Measurements from ENCODE around the gene ACP7.

DNA sequence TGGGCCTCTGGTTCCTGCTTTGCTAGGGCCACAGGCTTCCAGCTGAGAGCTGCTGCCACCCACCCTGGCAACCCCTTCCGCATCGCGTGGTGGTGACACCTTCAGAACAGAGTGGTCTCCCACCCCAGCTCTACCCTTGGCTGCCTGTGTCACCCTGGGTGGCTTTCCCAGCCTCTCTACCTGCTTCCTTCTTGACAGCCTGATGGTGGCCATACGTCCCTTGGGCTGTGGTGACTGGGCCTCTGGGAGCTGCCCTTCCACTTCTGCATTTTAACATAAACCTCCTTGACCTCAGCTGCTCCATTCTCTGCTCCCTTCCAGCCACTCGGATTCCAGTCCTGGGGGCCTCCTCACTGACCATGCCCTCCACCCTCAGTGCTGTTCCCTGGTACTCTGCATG lies 58.5 kb downstream of the ACP7 start:
- TF ChIP-seq POLR2A (IDR thresholded peaks at IDR 0.05; ENCODE audit: control extremely low read depth in 1 of 2, low read depth in 2 of 2, low read length in 2 of 2) (no peak), POLR2AphosphoS5 (IDR thresholded peaks at IDR 0.05; ENCODE audit: low read depth, low read length) (no peak), GABPA (IDR thresholded peaks at IDR 0.05; ENCODE audit: borderline replicate concordance, insufficient read depth, low read length) (no peak), CHD2 (IDR thresholded peaks at IDR 0.05; ENCODE audit: low read length) (no peak)
- TF ChIP-seq, protein P1, sequence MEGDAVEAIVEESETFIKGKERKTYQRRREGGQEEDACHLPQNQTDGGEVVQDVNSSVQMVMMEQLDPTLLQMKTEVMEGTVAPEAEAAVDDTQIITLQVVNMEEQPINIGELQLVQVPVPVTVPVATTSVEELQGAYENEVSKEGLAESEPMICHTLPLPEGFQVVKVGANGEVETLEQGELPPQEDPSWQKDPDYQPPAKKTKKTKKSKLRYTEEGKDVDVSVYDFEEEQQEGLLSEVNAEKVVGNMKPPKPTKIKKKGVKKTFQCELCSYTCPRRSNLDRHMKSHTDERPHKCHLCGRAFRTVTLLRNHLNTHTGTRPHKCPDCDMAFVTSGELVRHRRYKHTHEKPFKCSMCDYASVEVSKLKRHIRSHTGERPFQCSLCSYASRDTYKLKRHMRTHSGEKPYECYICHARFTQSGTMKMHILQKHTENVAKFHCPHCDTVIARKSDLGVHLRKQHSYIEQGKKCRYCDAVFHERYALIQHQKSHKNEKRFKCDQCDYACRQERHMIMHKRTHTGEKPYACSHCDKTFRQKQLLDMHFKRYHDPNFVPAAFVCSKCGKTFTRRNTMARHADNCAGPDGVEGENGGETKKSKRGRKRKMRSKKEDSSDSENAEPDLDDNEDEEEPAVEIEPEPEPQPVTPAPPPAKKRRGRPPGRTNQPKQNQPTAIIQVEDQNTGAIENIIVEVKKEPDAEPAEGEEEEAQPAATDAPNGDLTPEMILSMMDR (IDR thresholded peaks at IDR 0.05; ENCODE audit: control extremely low read depth in 1 of 3, insufficient read depth in 1 of 3, low read depth in 1 of 3, low read length in 3 of 3) = no peak
- TF ChIP-seq, protein P2, sequence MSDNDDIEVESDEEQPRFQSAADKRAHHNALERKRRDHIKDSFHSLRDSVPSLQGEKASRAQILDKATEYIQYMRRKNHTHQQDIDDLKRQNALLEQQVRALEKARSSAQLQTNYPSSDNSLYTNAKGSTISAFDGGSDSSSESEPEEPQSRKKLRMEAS (IDR thresholded peaks at IDR 0.05) = no peak
- TF ChIP-seq, protein P3, sequence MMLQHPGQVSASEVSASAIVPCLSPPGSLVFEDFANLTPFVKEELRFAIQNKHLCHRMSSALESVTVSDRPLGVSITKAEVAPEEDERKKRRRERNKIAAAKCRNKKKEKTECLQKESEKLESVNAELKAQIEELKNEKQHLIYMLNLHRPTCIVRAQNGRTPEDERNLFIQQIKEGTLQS (IDR thresholded peaks at IDR 0.05; ENCODE audit: insufficient read depth, low read depth, low read length) = no peak
